ENCODE data around the gene SECISBP2L.

GRCh38 chr15:49066372-49066771 lies 20.1 kb upstream of the SECISBP2L start:
- TF ChIP-seq EZH2 (IDR thresholded peaks at IDR 0.05; ENCODE audit: borderline replicate concordance, low read length) (no peak), CTCF (conservative IDR thresholded peaks at IDR 0.05 in 1 of 2, IDR thresholded peaks at IDR 0.05 in 1 of 2; ENCODE audit: extremely low read depth in 1 of 2, insufficient read depth in 1 of 2, low read depth in 1 of 2, low read length in 2 of 2) (no peak)
